NCI-H2107 (cell line): Measurements from ENCODE around the gene SLC35E3.
"Not testable (repeated sequence)": the region's sequence is repeated elsewhere in the genome, so short reads cannot be mapped to it uniquely, and the experiment has no call there.

Source experiments
- DNase-seq: peaks from one replicate; lab custom pipeline; 2025; lab: John Stamatoyannopoulos, UW

The SLC35E3 gene

DNA sequence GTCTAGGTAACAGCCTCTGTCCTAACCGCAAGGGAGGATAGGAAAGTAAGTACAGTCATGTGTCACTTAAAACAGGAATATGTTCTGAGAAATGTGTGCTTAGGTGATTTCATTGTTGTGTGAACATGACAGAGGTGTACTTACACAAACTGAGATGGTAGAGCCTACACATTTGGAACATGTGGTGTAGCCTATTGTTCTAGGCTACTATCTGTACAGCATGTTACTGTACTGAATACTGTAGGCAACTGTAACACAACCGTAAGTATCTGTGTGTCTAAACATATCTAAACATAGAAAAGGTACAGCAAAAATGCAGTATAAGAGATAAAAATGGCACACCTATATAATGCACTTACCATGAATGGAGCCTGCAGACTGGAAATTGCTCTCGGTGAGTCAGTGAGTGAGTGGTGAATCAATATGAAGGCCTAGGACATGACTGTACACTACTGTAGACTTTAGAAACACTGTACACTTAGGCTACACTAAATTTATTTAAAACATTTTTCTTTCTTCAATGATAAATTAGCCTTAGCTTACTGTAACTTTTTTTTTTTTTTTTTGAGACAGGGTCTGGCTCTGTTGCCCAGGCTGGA is 48.8 kb downstream of the SLC35E3 start:
- no peak for DNase-seq

DNA sequence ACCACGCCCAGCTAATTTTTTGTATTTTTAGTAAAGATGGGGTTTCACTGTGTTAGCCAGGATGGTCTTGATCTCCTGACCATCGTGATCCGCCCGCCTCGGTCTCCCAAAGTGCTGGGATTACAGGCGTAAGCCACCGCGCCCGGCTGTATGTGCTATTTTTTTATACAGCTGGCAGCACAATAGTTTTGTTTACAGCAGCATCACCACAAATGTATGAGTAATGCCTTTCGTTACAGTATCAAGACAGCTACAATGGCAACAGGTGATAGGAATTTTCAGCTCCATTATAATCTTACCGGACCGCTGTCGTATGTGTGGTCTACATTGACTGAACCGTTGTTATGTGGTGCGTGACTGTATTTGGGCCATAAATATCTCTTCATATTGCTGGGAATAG is 50.4 kb downstream of the SLC35E3 start:
- DNase-seq: no peak

DNA sequence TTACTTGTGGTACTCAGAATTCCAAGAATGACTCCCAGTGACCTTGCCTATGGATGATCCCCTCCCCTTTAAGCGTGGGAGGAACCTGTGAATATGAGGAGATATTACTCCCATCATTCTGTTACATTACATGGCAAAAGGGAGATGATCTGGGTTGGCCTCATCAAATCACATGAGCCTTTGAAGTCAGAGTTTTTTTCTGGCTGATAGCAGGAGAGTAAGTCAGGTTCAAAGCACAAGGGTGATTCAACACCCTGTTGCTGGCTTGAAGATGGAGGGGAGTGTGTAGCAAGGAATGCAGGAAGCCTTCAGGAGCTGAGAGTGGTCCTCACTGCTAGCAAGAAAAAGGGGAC is 52.9 kb downstream of the SLC35E3 start:
- no peak for DNase-seq

DNA sequence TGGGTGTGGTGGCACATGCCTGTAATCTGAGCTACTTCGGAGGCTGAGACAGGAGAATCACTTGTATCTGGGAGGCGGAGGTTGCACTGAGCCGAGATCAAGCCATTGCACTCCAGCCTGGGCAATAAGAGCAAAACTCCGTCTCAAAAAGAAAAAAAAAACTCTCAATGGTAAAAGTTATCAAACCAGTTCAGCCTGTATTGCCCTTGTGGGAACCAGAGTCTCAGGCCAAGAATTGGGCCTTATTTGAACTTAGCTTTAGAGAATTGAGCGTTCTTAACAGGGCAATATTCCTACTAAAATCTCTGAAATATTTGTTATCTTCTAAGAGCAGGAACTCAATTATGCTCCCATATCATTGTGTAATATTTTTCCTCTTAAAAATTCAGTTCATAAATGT is 54.3 kb downstream of the SLC35E3 start:
- no peak for DNase-seq

- not testable (repeated sequence) for DNase-seq
Measured at GRCh38 chr12:68801124-68801523, 55.1 kb downstream of the SLC35E3 start.

DNA sequence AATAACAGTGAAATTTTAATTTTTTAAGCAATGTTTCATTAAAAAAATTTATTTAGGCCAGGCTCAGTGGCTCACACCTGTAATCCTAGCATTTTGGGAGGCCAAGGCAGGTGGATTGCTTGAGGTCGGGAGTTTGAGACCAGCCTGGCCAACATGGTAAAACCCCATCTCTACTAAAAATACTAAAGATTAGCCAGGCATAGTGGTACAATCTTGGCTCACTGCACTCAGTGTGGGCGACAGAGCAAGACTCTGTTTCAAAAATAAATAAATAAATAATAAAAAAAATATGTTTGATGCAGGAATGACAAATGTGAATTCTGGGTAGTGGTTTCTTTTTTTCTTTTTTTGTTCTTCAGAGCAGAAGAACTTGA is 56.4 kb downstream of the SLC35E3 start:
- not testable (repeated sequence) for DNase-seq

DNA sequence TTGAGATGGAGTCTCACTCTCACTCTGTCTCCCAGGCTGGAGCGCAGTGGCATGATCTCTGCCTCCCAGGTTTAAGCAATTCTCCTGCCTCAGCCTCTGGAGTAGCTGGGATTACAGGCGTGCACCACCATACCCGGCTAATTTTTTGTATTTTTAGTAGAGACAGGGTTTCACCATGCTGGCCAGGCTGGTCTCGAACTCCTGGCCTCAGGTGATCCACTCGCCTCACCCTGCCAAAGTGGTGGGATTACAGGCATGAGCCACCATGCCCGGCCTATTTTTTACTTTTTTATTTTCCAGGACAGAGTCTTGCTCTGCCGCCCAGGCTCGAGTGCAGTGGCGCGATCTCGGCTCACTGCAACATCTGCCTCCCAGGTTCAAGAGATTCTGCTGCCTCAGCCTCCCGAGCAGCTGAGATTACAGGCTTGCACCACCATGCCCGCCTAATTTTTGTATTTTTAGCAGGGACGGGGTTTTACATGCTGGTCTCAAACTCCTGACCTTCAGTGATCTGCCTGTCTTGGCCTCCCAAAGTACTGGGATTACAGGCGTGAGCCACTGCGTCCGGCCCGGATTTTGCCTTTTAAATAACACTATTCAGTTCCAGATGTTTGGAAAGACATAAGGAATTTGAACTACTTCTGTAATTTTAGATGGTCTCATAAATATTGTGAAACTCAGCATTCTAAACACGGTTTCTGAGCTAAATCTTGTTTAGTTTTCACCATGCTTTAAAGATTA is 57.1 kb downstream of the SLC35E3 start:
- DNase-seq: not testable (repeated sequence)

- DNase-seq: no peak
Measured at GRCh38 chr12:68803948-68804656, 58.1 kb downstream of the SLC35E3 start.

DNA sequence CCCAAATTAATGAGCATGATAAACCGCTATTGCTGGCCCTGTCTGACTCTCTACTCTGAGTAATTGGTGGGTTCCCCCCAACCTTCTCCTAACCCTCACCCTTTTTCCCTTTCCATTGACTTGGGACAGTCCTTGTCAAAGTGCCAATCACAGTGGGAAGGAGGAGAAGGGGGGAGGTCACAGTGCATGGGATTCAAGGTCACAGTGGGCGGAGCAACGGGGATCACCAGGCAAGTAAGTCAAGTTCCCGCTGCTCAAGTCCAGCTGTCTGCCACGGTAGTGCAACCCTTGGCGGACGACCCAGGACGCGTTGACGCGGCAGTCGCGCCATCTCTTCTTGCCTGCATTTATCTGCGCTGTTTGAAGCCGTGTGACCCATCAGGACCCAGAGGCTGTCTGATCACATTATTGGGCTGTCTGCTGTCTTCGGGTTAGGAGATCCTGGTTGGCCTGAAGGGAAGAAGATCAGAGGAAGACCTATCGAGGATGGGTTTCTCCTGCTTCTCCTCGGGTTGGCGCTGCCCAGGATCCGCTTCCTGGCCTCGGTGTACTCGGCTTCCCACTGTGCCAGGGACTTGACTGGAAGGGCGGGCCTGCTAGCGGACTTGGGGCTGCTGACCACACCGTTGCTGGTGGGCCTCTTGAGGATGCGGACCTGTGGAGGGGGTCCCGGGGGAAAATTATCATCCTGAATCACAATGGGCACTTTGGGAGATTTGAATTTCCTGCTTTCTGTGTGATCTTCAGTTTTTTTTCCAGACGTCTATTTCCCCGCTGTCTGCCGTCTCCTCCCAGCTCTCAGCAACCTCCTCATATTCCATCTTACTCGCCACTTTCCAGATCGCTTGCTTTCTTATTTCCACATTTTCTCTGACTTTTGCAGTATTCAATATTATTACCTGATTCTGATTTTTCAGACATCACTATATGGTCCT is 58.9 kb downstream of the SLC35E3 start:
- no peak for DNase-seq

- DNase-seq: no peak
Measured at GRCh38 chr12:68805592-68806120, 59.7 kb downstream of the SLC35E3 start.

GRCh38 chr12:68806488-68807237 is 60.7 kb downstream of the SLC35E3 start:
- DNase-seq: no peak

DNA sequence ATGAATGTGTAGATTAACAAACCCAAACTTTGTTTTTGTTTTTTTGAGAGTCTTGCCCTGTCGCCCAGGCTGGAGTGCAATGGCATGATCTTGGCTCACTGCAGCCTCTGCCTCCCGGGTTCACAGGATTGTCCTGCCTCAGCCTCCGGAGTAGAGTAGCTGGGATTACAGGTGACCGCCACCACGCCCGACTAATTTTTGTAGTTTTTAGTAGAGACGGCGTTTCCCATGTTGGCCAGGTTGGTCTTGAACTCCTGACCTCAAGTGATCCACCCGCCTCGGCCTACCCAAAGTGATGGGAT is 61.2 kb downstream of the SLC35E3 start:
- DNase-seq: not testable (repeated sequence)

DNA sequence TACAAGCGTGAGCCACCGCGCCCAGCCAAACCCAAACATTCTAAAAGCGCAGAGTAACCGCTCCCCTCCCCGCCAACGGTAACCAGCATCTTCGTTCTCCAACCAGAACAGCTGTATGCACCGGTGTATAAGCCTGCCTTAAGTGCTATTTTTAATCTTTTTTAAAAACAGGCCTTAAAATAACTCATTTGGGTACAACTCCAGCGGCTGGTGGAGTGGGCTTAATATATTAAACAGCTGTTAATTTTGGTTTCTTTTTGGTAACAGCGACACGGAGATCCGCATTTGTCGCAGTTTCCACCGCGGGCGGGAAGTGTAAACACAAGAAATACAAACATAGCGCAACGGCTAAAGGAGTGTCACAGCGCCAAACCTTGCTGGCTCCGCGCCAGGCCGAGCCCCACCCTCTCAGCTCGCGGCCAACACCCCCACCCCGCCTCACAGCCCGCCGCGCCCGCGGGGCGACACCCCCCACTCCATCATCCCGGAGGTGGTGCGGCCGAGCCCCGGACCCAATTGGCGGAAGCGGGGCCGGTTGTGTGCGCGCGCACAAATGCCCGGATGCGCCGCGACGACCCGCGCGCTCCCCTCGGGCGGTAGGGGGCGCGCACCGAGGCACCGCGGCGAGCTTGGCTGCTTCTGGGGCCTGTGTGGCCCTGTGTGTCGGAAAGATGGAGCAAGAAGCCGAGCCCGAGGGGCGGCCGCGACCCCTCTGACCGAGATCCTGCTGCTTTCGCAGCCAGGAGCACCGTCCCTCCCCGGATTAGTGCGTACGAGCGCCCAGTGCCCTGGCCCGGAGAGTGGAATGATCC is 61.8 kb downstream of the SLC35E3 start, which contains the start of gene MDM2:
TSS of gene MDM2 (plus strand) at position 602 of the 812 bp plus-strand sequence. CDS start 301 bp downstream, outside the sequence.
- DNase-seq: peak; percentile 96

- peak; percentile 83 for DNase-seq
Measured at GRCh38 chr12:68808388-68809189, 62.6 kb downstream of the SLC35E3 start.

- no peak for DNase-seq
Measured at GRCh38 chr12:68809190-68810026, 63.4 kb downstream of the SLC35E3 start.

GRCh38 chr12:68810027-68810389 is 64.0 kb downstream of the SLC35E3 start:
- not testable (repeated sequence) for DNase-seq

DNA sequence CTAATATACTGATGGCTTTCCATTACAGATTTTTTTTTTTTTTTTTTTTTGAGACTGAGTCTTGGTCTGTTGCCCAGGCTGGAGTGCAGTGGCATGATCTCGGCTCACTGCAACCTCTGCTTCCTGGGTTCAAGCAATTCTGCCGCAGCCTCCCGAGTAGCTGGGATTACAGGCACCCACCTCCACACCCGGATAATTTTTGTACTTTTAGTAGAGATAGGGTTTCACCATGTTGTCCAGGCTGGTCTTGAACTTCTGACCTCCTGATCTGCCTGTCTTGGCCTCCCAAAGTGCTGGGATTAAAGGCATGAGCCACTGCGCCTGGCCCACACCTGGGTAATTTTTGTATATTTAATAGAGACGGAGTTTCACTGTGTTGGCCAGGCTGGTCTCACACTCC is 65.6 kb downstream of the SLC35E3 start:
- not testable (repeated sequence) for DNase-seq

- no peak for DNase-seq
Measured at GRCh38 chr12:68812553-68813241, 66.7 kb downstream of the SLC35E3 start.
